Measurements from ENCODE around the gene ASAH2. TPM values are rescaled to one million over a fixed set of nuclear protein-coding genes. Genes with fewer than 3 reads are reported as not detected.

Gene ASAH2
- total and polyA plus RNA-seq, 2 of the 13 experiments (the other 11 are each of a cell fraction or from before 2014, with no cell fraction given): 16.0 to 17.9 TPM

DNA sequence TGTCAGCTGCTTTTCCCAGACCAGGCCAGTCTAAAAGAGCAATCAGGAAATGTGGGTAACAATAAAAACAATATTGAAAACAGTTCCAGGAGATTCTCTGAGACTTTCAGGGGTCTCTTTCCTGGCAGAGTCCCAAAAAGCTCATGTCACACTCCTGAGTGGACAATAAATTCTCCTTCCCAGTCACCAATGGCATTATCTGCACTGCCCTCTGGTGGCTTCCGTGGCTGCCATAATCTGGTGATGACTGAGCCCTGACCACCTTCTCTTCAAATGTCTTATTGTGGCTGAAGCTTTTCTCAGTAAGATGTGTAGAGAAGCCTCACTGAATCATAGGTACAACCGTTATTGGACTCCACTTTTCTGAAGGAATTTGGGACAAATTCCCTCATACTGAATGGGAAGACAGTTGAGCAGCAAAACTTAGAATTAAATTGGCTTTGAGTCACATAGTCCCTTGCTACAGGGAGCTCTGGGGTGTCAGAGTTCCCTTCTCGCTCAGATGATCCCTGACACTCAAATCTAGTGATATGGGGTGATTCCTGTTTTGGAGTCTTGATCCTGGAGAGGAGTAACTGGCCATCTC, 24.4 kb upstream of the ASAH2 start:
- H3K27me3 ChIP-seq (ENCODE audit: control insufficient read depth in 1 of 2, insufficient read depth in 2 of 2, low read length in 2 of 2): peaks cover 0 to under 1% of the 10 kb centered on the region in 2 experiments; a peak in 1 of 5 replicates
- intact Hi-C loops (cut with micrococcal nuclease; ENCODE audit: unreplicated experiment): loop anchor here (2.0 kb wide), 1 partner anchor 51 kb away; no protein-coding TSS in a partner anchor
- POLR2A ChIA-PET: no interaction called here
- H3K9ac ChIP-seq (ENCODE audit: insufficient read depth, low read depth, low read length): no peak overlapping the region
- H3K9me3 ChIP-seq (ENCODE audit: low read length): no peaks in the 10 kb centered on the region
- no peak overlapping the region for H2AFZ ChIP-seq (ENCODE audit: low read length)
- in situ Hi-C loops (cut with HindIII; ENCODE audit: extremely low pct_ligation_motif_present, low pct_unique_long_range_greater_than_20kb): no loop called here
- no peaks in the 10 kb centered on the region for H3K79me2 ChIP-seq (ENCODE audit: insufficient read depth, low read length)
- peaks cover 15% of the 10 kb centered on the region for H3K4me1 ChIP-seq (ENCODE audit: insufficient read depth, low read length)
- WGBS (ENCODE audit: low lambda C conversion rate): 3% methylated on average over 3 of the region's 3 CpGs
- CTCF ChIA-PET (ENCODE audit: low intra/inter-chr PET ratio, low total read pairs): interaction anchor here (0.8 to 1.2 kb wide), 2 partner anchors 52 to 111 kb away, joined by 3 read pairs; no protein-coding TSS in a partner anchor
- ATAC-seq: peak; percentile 81
- TF ChIP-seq MAFF (IDR thresholded peaks at IDR 0.05; ENCODE audit: low read depth, low read length) (0 out of 2 replicates have a peak, but pooled peaks have one; percentile 14), STAG1 (CRISPR knock-in tag; IDR thresholded peaks at IDR 0.05) (peak; percentile 84), ZNF207 (IDR thresholded peaks at IDR 0.05; ENCODE audit: borderline replicate concordance) (no peak), SMC3 (IDR thresholded peaks at IDR 0.05; ENCODE audit: low read length) (peak; percentile 77), RFX1 (IDR thresholded peaks at IDR 0.05) (no peak), ZKSCAN5 (CRISPR knock-in tag; IDR thresholded peaks at IDR 0.05) (no peak), ZNF563 (CRISPR knock-in tag; IDR thresholded peaks at IDR 0.05) (no peak), SOX6 (IDR thresholded peaks at IDR 0.05) (no peak), SOX6 (CRISPR knock-in tag; IDR thresholded peaks at IDR 0.05) (peak; percentile 13; the same call in 1 of the 2 replicates), ZNF264 (CRISPR knock-in tag; IDR thresholded peaks at IDR 0.05) (0 out of 2 replicates have a peak, but pooled peaks have one; percentile 24), PHF21A (CRISPR knock-in tag; IDR thresholded peaks at IDR 0.05) (no peak), HOXA3 (CRISPR knock-in tag; IDR thresholded peaks at IDR 0.05) (0 out of 2 replicates have a peak, but pooled peaks have one; percentile 16), HOXA5 (CRISPR knock-in tag; IDR thresholded peaks at IDR 0.05) (0 out of 2 replicates have a peak, but pooled peaks have one; percentile 49), ZNF235 (CRISPR knock-in tag; IDR thresholded peaks at IDR 0.05; ENCODE audit: borderline replicate concordance) (no peak), TOE1 (CRISPR knock-in tag; IDR thresholded peaks at IDR 0.05) (no peak), MED1 (CRISPR knock-in tag; IDR thresholded peaks at IDR 0.05) (0 out of 2 replicates have a peak, but pooled peaks have one; percentile 17), ZNF768 (CRISPR knock-in tag; IDR thresholded peaks at IDR 0.05) (no peak), ZNF17 (CRISPR knock-in tag; IDR thresholded peaks at IDR 0.05) (no peak), ZNF766 (CRISPR knock-in tag; IDR thresholded peaks at IDR 0.05; ENCODE audit: borderline replicate concordance) (0 out of 2 replicates have a peak, but pooled peaks have one; percentile 32), MXD4 (CRISPR knock-in tag; IDR thresholded peaks at IDR 0.05) (no peak), RAD21 (CRISPR knock-in tag; IDR thresholded peaks at IDR 0.05) (peak; percentile 68)
- TF ChIP-seq, protein P1, sequence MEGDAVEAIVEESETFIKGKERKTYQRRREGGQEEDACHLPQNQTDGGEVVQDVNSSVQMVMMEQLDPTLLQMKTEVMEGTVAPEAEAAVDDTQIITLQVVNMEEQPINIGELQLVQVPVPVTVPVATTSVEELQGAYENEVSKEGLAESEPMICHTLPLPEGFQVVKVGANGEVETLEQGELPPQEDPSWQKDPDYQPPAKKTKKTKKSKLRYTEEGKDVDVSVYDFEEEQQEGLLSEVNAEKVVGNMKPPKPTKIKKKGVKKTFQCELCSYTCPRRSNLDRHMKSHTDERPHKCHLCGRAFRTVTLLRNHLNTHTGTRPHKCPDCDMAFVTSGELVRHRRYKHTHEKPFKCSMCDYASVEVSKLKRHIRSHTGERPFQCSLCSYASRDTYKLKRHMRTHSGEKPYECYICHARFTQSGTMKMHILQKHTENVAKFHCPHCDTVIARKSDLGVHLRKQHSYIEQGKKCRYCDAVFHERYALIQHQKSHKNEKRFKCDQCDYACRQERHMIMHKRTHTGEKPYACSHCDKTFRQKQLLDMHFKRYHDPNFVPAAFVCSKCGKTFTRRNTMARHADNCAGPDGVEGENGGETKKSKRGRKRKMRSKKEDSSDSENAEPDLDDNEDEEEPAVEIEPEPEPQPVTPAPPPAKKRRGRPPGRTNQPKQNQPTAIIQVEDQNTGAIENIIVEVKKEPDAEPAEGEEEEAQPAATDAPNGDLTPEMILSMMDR (CRISPR knock-in tag; IDR thresholded peaks at IDR 0.05): peak; percentile 84
- TF ChIP-seq, protein P2, sequence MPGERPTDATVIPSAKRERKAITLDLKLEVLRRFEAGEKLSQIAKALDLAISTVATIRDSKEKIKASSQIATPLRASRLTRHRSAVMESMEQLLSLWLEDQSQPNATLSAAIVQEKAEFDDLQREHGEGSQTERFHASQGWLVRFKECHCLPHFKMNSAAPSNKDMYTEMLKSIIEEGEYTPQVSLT (CRISPR knock-in tag; IDR thresholded peaks at IDR 0.05; ENCODE audit: borderline replicate concordance, low read depth): no peak
- H3K4me2 ChIP-seq (ENCODE audit: low read depth, low read length): no peak overlapping the region
- peak; percentile 20 for DNase-seq (ENCODE audit: low spot score)
- no peak overlapping the region for H3K27ac ChIP-seq (ENCODE audit: extremely low read length, insufficient read depth, low read length)
- FAIRE-seq: peak; percentile 73
- H3K36me3 ChIP-seq (replicated peaks in 1 of 2; ENCODE audit: control insufficient read depth in 1 of 2, insufficient read depth in 2 of 2, low read length in 2 of 2): no peaks in the 10 kb centered on the region
- no TSS peak for BruUV-seq (replicated peaks)
- H4K20me1 ChIP-seq (ENCODE audit: insufficient read depth, low read length): no peaks in the 10 kb centered on the region
- H3K4me3 ChIP-seq (replicated peaks in 1 of 3; ENCODE audit: insufficient read depth in 1 of 3, low read depth in 2 of 3, low read length in 3 of 3): no peak overlapping the region

All from HepG2 (cell line).